Transverse colon (tissue), 4 donors: ENCODE measurements around the gene C2orf81. TPM values are rescaled to one million over a fixed set of nuclear protein-coding genes. Genes with fewer than 3 reads are reported as not detected.

ENCODE experiments used
- DNase-seq: peaks from one replicate; pipeline ENCODE4 v3.0.0-alpha.2; 2019
- H3K27ac ChIP-seq, 4 donors: fragments of 200-600 bp; sonication (generic); 2 replicates each; pipeline ENCODE4 v1.5.1; 2016 to 2018; ENCODE audit warnings: inconsistent platforms in 4 of 4
- H3K27me3 ChIP-seq: fragments of 200-600 bp; sonication (generic); 2 replicates; pipeline ENCODE4 v1.5.1; 2017; ENCODE audit warnings: inconsistent platforms
- H3K36me3 ChIP-seq, 4 donors: fragments of 200-600 bp; sonication (generic); 2 replicates each; pipeline ENCODE4 v1.5.1; 2017 to 2019; ENCODE audit warnings: inconsistent platforms in 4 of 4
- H3K4me1 ChIP-seq, 4 donors: fragments of 200-600 bp; sonication (generic); 2 replicates each; pipeline ENCODE4 v1.5.1; 2017 to 2020; ENCODE audit warnings: inconsistent platforms in 4 of 4
- H3K4me3 ChIP-seq, 4 donors: fragments of 200-600 bp; sonication (generic); 1 replicate in 1 of 4; 2 replicates in 3 of 4; pipeline versions ENCODE4 v1.5.1 to v1.6.1; 2017 to 2019; ENCODE audit warnings: inconsistent platforms in 4 of 4
- H3K9me3 ChIP-seq, 2 donors: fragments of 200-600 bp; sonication (generic); 2 replicates each; pipeline ENCODE4 v1.5.1; 2017 to 2019; ENCODE audit warnings: inconsistent platforms in 2 of 2
- CTCF ChIP-seq, 5 experiments: fragments of 200-600 bp in 3 of 5; fragments of 450-650 bp in 2 of 5; sonication (generic) in 3 of 5; IDR thresholded peaks; 1 replicate in 2 of 5; 2 replicates in 3 of 5; pipeline ENCODE4 v1.5.1; 2016 to 2017; ENCODE audit warnings: antibody characterized with exemption in 5 of 5, inconsistent platforms in 3 of 5, mild to moderate bottlenecking in 2 of 5, moderate library complexity in 1 of 5
- EP300 ChIP-seq: sonication (generic); formaldehyde crosslinking; IDR thresholded peaks from one replicate; pipeline ENCODE4 v1.6.1; 2017; ENCODE audit warnings: antibody characterized with exemption, low read depth
- POLR2A ChIP-seq: fragments of 450-650 bp; IDR thresholded peaks from one replicate; pipeline ENCODE4 v1.6.1; 2016; ENCODE audit warnings: antibody characterized with exemption, mild to moderate bottlenecking, moderate library complexity
- POLR2AphosphoS5 ChIP-seq, 3 donors: sonication (generic); formaldehyde crosslinking; IDR thresholded peaks; one replicate each; pipeline ENCODE4 v1.6.1; 2016; ENCODE audit warnings: antibody characterized with exemption in 3 of 3
- WGBS, 2 donors: methylation state at CpG; one replicate each; pipeline ENCODE4 v1.1.5; 2018; ENCODE audit warnings: low coverage in 1 of 2; 5-methylcytosine and 5-hydroxymethylcytosine counted together
- in situ Hi-C, 4 donors: fragments of 200-750 bp; cut with MboI; loops; one replicate each; pipeline versions ENCODE4 v1.15.0 to v1.15.1; 2017; ENCODE audit warnings: low sequenced_read_pairs in 3 of 4, low pct_ligation_motif_present in 1 of 4, low pct_unique_long_range_greater_than_20kb in 1 of 4
- intact Hi-C: fragments of 100-400 bp; cut with DNase I; formaldehyde crosslinking; loops from one replicate; pipeline ENCODE4 v1.15.1; 2023; ENCODE audit warnings: low total_unique reads
- total RNA-seq, 4 donors: library from RNA; depleted of rRNA; stranded (reverse); fragments of >200 nt; gene quantifications; one replicate each; pipeline ENCODE4 v1.1.0, GENCODE V29; 2016

The C2orf81 gene
- total RNA-seq, 4 donors from 2014 or later: 0.82 to 1.3 TPM; not detected in 2

GRCh38 chr2:74385396-74385795 is 36.0 kb downstream of the C2orf81 start:
- no peak for TF ChIP-seq POLR2AphosphoS5 (IDR thresholded peaks at IDR 0.05)
- no peak for TF ChIP-seq EP300
- no peak for TF ChIP-seq CTCF (IDR thresholded peaks at IDR 0.05)
- no peak for TF ChIP-seq POLR2A
- peaks cover 0 to 4% (median 0%) of the 10 kb centered on the region in 4 donors for H3K36me3 ChIP-seq
- intact Hi-C loops (no loop called here), in situ Hi-C loops (no loop called here)
- WGBS, 2 donors: 88 to 89% methylated on average over 7 to 8 of the region's 8 CpGs
- no peak overlapping the region for H3K27ac ChIP-seq
- H3K27me3 ChIP-seq: no peaks in the 10 kb centered on the region
- DNase-seq: no peak
- H3K4me1 ChIP-seq: peaks cover 5 to 43% (median 25%) of the 10 kb centered on the region in 4 donors
- H3K4me3 ChIP-seq: no peak overlapping the region
- H3K9me3 ChIP-seq: no peaks in the 10 kb centered on the region

GRCh38 chr2:74384051-74384450 is 37.4 kb downstream of the C2orf81 start:
- H3K36me3 ChIP-seq: peaks cover 0 to 4% (median 0%) of the 10 kb centered on the region in 4 donors

GRCh38 chr2:74383254-74383653 is 38.2 kb downstream of the C2orf81 start:
- peaks cover 10 to 41% (median 26%) of the 10 kb centered on the region in 4 donors for H3K4me1 ChIP-seq

More at GRCh38 chr2:74384051-74384450, 37.4 kb downstream of the C2orf81 start:
- Histone ChIP-seq H3K27ac (peak overlapping the region in 2 of 4 donors; percentile 36 to 60), H3K4me1 (peaks cover 10 to 43% (median 26%) of the 10 kb centered on the region in 4 donors), H3K27me3 (no peaks in the 10 kb centered on the region), H3K4me3 (no peak overlapping the region), H3K9me3 (no peaks in the 10 kb centered on the region)
- TF ChIP-seq CTCF (IDR thresholded peaks at IDR 0.05): no peak
- TF ChIP-seq POLR2A: no peak
- TF ChIP-seq POLR2AphosphoS5 (IDR thresholded peaks at IDR 0.05): no peak
- no peak for TF ChIP-seq EP300
- 83 to 86% methylated on average over 3 of the region's 3 CpGs for WGBS, 2 donors
- in situ Hi-C loops: no loop called here
- DNase-seq: no peak
- intact Hi-C loops: no loop called here

GRCh38 chr2:74381751-74382150 is 39.7 kb downstream of the C2orf81 start:
- Histone ChIP-seq H3K27me3 (no peaks in the 10 kb centered on the region), H3K4me1 (peaks cover 10 to 37% (median 26%) of the 10 kb centered on the region in 4 donors), H3K36me3 (peaks cover 0 to 12% (median 0%) of the 10 kb centered on the region in 4 donors), H3K27ac (no peak overlapping the region), H3K9me3 (no peaks in the 10 kb centered on the region), H3K4me3 (no peak overlapping the region)
- intact Hi-C loops: no loop called here
- no peak for DNase-seq
- TF ChIP-seq POLR2A: no peak
- TF ChIP-seq EP300: no peak
- no peak for TF ChIP-seq CTCF (IDR thresholded peaks at IDR 0.05)
- TF ChIP-seq POLR2AphosphoS5 (IDR thresholded peaks at IDR 0.05): no peak
- whole genome bisulfite sequencing, 2 donors: 75 to 92% methylated on average over 3 of the region's 3 CpGs
- in situ Hi-C loops: no loop called here

More at GRCh38 chr2:74383254-74383653, 38.2 kb downstream of the C2orf81 start:
- TF ChIP-seq POLR2AphosphoS5 (IDR thresholded peaks at IDR 0.05) (no peak), CTCF (IDR thresholded peaks at IDR 0.05) (no peak), EP300 (no peak), POLR2A (no peak)
- 25 to 26% methylated on average over 1 of the region's 1 CpG for WGBS, 2 donors
- DNase-seq: no peak
- intact Hi-C loops: no loop called here
- Histone ChIP-seq H3K27ac (peak overlapping the region; percentile 15 to 60 (median 40)), H3K4me3 (no peak overlapping the region), H3K36me3 (peaks cover 0 to 4% (median 0%) of the 10 kb centered on the region in 4 donors), H3K9me3 (no peaks in the 10 kb centered on the region), H3K27me3 (no peaks in the 10 kb centered on the region)
- in situ Hi-C loops: no loop called here
